Measurements from ENCODE around the gene TSPAN18.
A peak's percentile ranks its signal among the peaks of the same experiment; 100 is the strongest.

Gene TSPAN18

DNA sequence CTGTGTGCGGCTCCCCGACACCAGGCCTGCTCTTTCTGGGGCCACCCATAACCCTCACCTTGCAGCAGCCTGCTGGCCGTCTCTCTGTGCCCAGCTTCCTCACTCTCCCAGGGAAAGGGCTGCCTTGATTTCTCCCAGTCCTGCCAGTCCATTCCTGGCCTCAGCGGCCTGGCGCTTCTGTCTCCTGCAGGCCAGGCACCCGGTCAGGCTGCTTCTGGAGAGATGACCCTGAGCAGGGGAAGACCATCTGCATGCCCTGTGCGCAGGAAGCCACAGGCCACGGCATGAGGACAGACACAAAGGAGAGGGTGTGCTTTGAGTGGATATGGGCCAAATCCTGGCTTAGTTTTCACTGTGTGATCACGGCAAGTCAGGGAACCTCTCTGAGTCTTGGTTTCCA lies 86.2 kb downstream of the TSPAN18 start:
- in situ Hi-C loops (cut with HindIII; ENCODE audit: low sequenced_read_pairs) = no loop called here
- TF ChIP-seq, protein P1, sequence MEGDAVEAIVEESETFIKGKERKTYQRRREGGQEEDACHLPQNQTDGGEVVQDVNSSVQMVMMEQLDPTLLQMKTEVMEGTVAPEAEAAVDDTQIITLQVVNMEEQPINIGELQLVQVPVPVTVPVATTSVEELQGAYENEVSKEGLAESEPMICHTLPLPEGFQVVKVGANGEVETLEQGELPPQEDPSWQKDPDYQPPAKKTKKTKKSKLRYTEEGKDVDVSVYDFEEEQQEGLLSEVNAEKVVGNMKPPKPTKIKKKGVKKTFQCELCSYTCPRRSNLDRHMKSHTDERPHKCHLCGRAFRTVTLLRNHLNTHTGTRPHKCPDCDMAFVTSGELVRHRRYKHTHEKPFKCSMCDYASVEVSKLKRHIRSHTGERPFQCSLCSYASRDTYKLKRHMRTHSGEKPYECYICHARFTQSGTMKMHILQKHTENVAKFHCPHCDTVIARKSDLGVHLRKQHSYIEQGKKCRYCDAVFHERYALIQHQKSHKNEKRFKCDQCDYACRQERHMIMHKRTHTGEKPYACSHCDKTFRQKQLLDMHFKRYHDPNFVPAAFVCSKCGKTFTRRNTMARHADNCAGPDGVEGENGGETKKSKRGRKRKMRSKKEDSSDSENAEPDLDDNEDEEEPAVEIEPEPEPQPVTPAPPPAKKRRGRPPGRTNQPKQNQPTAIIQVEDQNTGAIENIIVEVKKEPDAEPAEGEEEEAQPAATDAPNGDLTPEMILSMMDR (IDR thresholded peaks at IDR 0.05; ENCODE audit: low read depth, low read length) = no peak
- DNase-seq (ENCODE audit: low read depth, low spot score) = no peak
- no peak overlapping the region for H3K4me3 ChIP-seq (ENCODE audit: low read depth, low read length)

DNA sequence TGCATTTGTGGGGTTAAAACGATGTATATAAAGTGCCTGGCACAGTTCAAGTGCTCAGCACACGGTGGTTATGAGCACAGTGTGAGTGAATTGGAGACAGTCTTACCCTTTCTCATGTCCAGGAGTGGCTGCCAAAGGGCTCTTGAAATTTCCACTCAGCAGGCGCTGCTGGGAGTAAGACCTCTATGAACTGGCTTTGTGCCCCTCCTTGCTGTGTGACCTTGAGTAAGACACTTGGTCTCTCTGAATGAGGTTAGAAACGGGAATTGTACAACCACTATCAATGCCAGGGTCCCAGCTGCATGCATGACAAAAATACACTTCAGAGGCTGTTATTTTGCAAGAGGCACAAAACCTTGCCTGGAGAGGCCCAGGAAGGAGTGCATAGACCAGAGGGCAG lies 86.6 kb downstream of the TSPAN18 start:
- H3K4me3 ChIP-seq (ENCODE audit: low read depth, low read length) = no peak overlapping the region
- in situ Hi-C loops (cut with HindIII; ENCODE audit: low sequenced_read_pairs) = no loop called here
- TF ChIP-seq, protein P1 (IDR thresholded peaks at IDR 0.05; ENCODE audit: low read depth, low read length) = no peak
- no peak for DNase-seq (ENCODE audit: low read depth, low spot score)

DNA sequence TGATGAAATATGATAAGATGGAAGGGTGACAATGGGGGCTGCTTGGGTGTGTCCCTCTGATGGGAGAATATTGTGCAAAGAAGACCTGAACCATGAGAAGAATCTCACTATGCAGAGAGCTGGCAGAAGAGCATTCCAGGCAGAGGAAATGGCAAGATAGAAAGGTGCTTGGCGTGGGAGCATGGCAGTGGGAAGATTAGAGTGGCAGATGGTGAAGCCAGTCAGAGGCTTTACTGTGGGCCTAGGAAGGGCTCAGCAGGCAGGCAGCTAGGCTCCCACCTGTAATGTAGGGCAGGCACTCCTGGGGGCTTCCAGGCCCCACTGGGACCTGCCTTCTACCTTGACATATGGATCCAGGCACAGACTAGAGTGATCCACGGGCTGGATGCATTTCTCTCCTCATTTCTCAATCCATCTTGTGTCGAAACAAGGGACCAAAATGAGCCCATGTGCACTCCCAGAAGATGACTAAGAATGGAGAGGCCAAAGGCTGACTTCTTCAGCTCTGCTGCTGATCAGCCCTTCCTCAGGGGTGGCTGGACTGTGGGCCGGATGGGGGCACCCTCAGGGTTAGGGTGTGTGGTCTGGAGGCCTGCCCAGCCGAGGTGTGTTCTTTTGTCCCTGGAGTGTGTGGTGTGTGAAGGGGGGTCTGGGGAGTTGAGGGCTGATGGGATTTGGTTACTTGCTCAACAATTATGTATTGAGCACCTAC lies 88.3 kb downstream of the TSPAN18 start:
- no peak overlapping the region for H3K4me3 ChIP-seq (ENCODE audit: low read depth, low read length)
- DNase-seq (ENCODE audit: low read depth, low spot score) = peak; percentile 3
- in situ Hi-C loops (cut with HindIII; ENCODE audit: low sequenced_read_pairs) = no loop called here
- TF ChIP-seq, protein P1 (IDR thresholded peaks at IDR 0.05; ENCODE audit: low read depth, low read length) = no peak

DNA sequence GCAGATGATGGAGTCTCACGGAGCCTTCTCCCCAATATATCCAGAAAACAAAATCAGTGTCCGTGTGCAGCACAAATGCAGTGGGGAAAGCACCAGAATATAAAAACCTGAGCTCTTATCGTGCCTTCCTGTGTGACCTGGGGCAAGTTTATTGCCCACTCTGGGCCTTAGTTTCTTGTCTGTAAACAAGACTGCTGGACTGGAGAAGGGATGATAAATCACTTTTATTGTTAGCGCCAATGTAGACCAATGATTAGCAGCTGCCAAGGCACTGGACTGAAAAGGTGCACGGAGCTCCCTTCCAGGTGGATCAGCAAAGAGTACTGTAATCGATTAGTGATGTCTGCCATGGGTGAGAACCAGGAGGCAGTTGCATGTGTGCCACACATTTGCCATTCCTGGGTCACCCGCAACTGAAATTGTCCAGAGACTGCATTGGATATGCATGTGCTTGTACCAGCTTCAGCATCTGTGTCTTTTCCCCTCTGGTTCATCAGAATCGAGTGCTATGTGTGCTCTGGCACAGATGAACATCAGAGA lies 89.2 kb downstream of the TSPAN18 start:
- in situ Hi-C loops (cut with HindIII; ENCODE audit: low sequenced_read_pairs) = no loop called here
- no peak for DNase-seq (ENCODE audit: low read depth, low spot score)
- no peak overlapping the region for H3K4me3 ChIP-seq (ENCODE audit: low read depth, low read length)
- TF ChIP-seq, protein P1 (IDR thresholded peaks at IDR 0.05; ENCODE audit: low read depth, low read length) = no peak

DNA sequence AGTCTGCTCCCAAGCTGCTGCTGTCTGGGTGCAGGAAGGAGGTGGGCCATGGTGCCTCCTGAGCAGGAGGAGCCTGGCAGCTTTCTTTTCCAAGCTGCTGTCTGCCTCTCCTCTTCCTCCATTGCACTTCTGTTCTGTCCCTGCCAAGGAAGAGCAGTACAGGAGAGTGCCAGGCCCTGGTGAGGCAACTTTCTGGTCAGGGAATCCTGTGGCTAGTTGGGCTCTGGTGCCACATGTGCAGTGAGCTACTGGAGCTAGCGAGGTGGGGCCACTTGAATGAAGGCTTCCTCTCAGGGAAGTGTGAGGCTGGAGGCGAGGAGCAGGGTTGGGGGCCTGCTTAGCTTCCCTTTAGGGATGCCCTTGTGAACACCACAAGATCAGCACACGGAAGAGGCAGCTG lies 90.0 kb downstream of the TSPAN18 start:
- no peak for DNase-seq (ENCODE audit: low read depth, low spot score)
- TF ChIP-seq, protein P1 (IDR thresholded peaks at IDR 0.05; ENCODE audit: low read depth, low read length) = no peak
- in situ Hi-C loops (cut with HindIII; ENCODE audit: low sequenced_read_pairs) = no loop called here
- no peak overlapping the region for H3K4me3 ChIP-seq (ENCODE audit: low read depth, low read length)

DNA sequence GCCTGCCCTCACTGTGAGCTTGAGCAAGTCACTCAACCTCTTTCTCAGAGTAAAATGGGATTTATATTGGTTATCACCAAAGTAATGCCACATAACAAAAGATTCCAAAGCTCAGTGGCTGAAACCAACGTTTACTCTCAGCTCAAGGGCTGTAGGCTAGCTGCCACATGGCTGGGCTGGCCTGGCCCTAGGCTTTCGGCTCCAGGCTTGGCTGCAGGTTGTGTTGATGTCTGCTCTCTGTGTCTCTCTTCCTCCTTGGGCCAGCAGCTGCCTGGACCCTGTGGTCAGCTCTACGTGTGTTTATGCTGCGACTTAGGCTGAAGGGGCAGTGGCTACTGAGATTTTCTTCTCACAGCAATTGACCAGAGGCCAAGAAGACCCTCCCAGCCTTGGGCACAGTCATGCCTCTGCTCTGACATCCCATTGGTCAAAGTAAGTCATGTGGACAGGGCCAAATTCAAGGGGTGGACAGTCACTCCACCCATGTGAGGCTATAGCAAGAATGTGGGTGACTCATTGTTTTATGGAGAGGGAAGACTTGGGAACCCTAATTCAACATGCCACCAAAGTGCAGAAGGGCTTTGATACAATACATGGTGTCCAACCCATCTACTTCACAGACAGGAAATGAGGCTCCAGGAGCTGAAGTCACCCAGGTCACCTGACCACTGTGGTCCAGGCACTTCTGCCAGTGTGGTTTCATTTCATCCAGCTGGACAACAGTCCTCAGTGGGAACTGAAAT lies 90.6 kb downstream of the TSPAN18 start:
- no peak overlapping the region for H3K4me3 ChIP-seq (ENCODE audit: low read depth, low read length)
- in situ Hi-C loops (cut with HindIII; ENCODE audit: low sequenced_read_pairs) = no loop called here
- peak; percentile 5 for DNase-seq (ENCODE audit: low read depth, low spot score)
- TF ChIP-seq, protein P1 (IDR thresholded peaks at IDR 0.05; ENCODE audit: low read depth, low read length) = no peak
